ENCODE data around the gene CRABP2. TPM values are rescaled to one million over a fixed set of nuclear protein-coding genes. Genes with fewer than 3 reads are reported as not detected.
A peak's percentile ranks its signal among the peaks of the same experiment; 100 is the strongest.

The CRABP2 gene
- total RNA-seq, 2 experiments from 2014 or later, result 1.2 to 1.6 TPM

GRCh38 chr1:156692925-156693847 is 12.2 kb downstream of the CRABP2 start:
- Mint-ChIP-seq H3K4me1 (peaks cover 27% of the 10 kb centered on the region), H3K9me3 (no peaks in the 10 kb centered on the region), H3K4me3 (no peak overlapping the region), H3K27ac (no peak overlapping the region), H3K36me3 (no peaks in the 10 kb centered on the region), H3K27me3 (peaks cover 81% of the 10 kb centered on the region)
- DNase-seq, result no peak

DNA sequence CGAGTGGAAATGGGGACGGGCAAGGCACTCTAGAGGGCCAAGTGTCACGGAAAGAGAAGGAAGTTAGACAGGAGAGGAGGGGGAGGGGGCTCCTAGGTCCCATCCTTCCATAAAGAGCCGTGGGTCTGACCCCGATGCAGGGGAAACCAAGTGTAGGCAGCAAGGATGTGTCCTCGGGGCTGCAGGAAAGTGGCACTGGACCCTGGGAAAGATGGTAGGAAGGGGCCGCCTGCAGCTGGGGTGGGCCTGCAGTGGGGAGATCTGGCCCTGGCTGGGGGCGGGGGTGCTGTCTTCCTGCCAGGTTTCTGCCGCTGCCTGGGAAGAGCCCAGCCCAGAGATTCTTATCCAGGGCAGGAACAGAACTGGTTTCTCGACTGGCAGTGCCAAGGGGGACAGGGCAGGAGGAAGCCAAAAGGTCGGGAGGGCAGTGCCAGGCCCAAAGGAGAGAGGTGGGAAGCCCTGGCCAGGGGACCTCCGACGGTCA is 12.9 kb downstream of the CRABP2 start:
- no peak overlapping the region for H3K27ac Mint-ChIP-seq
- H3K4me3 Mint-ChIP-seq, result no peak overlapping the region
- H3K9me3 Mint-ChIP-seq, result no peaks in the 10 kb centered on the region
- H3K4me1 Mint-ChIP-seq, result peaks cover 27% of the 10 kb centered on the region
- no peaks in the 10 kb centered on the region for H3K36me3 Mint-ChIP-seq
- DNase-seq, result no peak
- peaks cover 79% of the 10 kb centered on the region for H3K27me3 Mint-ChIP-seq

- H3K9me3 Mint-ChIP-seq, result no peaks in the 10 kb centered on the region
- no peaks in the 10 kb centered on the region for H3K36me3 Mint-ChIP-seq
- H3K27ac Mint-ChIP-seq, result no peak overlapping the region
- H3K4me1 Mint-ChIP-seq, result peaks cover 27% of the 10 kb centered on the region
- H3K4me3 Mint-ChIP-seq, result no peak overlapping the region
- H3K27me3 Mint-ChIP-seq, result peaks cover 73% of the 10 kb centered on the region
- DNase-seq, result no peak
These were observed 13.5 kb downstream of the CRABP2 start for GRCh38 chr1:156691665-156692440.

GRCh38 chr1:156691191-156691590 is 14.2 kb downstream of the CRABP2 start:
- Mint-ChIP-seq H3K4me3 (no peak overlapping the region), H3K36me3 (no peaks in the 10 kb centered on the region), H3K27me3 (peaks cover 67% of the 10 kb centered on the region), H3K27ac (no peak overlapping the region), H3K9me3 (no peaks in the 10 kb centered on the region), H3K4me1 (peaks cover 27% of the 10 kb centered on the region)
- DNase-seq, result no peak

DNA sequence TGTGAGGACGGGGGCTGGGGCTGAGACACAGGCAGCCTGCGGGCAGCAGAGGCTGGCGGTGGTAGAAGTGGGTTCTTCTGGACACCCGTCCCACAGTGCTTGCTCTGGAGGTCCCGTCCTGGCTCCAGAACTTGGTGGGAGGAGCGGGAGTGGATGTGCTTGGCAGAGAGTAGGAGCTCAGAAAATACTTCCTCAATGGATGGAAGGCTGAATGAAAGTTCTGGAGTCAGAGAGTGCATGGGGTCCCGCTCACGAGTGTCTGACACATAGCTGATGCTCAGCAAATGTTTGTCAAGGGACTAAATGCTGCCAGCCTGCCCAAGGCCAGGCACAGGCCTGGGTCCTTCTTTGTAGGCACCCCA is 14.7 kb downstream of the CRABP2 start:
- no peak for DNase-seq
- Mint-ChIP-seq H3K4me1 (peaks cover 27% of the 10 kb centered on the region), H3K9me3 (no peaks in the 10 kb centered on the region), H3K27ac (no peak overlapping the region), H3K36me3 (no peaks in the 10 kb centered on the region), H3K4me3 (no peak overlapping the region), H3K27me3 (peaks cover 66% of the 10 kb centered on the region)

- DNase-seq, result no peak
- no peaks in the 10 kb centered on the region for H3K9me3 Mint-ChIP-seq
- no peaks in the 10 kb centered on the region for H3K36me3 Mint-ChIP-seq
- H3K27me3 Mint-ChIP-seq, result peaks cover 68% of the 10 kb centered on the region
- peaks cover 27% of the 10 kb centered on the region for H3K4me1 Mint-ChIP-seq
- H3K27ac Mint-ChIP-seq, result no peak overlapping the region
- H3K4me3 Mint-ChIP-seq, result no peak overlapping the region
These were observed 15.3 kb downstream of the CRABP2 start for GRCh38 chr1:156689953-156690674.

DNA sequence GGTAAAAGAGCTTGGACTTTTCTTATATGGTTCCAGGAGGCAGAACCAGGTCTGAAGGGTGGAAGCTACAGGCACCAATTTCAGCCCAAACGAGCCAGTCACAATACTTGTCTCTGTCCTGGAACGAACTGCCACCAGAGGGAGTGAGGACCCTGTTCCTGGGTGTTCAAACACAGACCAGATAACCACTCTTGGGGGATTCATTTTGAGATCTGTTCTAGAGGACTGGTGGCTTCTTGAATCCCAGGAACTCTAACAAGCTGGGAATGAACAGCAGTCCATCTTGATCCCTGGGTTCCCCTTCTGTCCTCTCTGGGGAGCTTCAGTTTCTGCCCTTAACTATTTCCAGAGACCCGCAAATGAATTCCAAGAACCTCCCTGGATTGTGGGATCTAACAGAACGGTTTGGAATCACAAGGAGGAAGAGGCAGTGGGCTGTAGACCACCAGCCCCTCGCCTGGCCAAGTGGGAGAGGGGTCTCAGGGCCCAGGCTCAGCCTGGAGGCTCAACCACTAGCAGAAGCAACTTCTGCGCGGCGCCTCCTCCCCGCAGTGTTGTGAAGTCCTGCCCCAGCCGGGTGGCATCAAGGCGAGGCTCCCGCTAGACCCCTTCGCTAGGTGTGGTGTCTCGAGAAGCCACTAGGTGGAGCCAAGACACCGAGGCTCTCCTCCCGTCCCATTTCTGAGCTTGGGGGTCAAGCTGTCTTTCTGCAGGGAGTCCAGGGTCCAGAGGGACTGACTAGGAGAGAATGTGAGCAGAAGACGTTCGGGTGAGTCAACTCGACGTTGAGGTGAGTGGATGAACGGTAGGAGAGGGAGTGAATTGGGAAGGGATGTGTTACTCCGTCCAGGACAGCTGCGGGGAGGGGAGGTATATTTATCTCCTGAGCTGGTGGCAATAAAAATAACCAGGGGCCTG is 16.1 kb downstream of the CRABP2 start:
- Mint-ChIP-seq H3K4me3 (no peak overlapping the region), H3K4me1 (peaks cover 31% of the 10 kb centered on the region), H3K27me3 (peaks cover 66% of the 10 kb centered on the region), H3K27ac (peak overlapping the region; percentile 69), H3K9me3 (no peaks in the 10 kb centered on the region), H3K36me3 (no peaks in the 10 kb centered on the region)
- peak; percentile 77 for DNase-seq

DNA sequence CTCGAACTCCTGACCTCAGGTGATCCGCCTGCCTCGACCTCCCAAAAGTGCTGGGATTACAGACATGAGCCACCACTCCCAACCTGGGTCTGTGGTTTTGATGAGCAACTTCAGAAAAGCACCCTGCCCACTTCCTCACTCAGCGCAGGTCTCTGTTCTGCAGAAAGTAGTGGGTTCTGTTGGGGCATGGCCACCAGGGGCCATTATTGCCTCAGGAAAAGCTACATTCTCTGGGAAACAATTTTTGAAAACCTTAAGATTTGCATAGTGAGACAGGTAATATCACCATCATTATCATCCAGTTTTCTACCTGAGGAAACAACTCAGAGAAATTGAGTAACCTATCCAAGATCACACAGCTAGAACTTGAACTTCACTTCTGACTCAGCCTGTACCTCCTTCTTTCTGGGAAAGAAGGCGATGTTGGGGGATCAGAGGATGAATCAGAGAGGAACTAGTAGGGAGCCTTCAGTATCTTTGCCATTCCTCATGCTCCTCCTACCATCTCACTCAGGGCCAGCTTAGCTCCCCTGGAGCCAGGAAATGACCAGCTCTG is 21.1 kb downstream of the CRABP2 start:
- H3K4me3 Mint-ChIP-seq, result no peak overlapping the region
- no peak overlapping the region for H3K27ac Mint-ChIP-seq
- DNase-seq, result no peak

DNA sequence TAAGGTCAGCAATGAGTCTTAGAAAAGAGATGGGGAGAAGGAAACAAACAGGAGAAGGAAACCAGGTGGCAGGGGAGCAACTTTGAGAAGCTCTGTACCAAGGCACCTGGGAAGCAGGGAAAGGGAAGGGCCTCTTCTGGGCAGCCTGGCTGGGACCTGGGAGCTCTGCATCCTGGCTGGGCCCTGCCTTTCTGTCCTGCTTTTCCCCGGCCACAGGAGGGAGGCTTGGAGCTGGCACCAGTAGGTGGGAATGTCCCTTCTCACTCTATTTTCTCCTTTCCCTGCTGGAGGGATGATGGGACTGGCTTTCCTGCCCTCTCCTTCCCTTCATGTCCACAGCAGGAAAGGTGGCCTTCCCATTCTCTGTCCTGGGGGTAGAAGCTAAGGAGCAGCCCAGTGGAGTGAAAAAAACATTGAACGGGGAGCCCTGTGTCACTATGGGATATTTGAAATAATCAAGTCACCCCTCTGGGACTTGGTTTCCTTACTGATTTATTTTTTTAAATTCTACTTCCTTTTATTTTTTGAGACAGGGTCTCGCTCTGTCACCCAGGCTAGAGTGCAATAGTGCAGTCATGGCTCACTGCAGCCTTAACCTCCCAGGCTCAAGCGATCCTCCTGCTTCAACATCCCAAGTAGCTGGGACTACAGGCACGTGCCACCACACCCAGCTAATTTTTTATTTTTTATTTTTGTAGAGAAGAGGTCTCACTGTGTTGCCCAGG is 23.1 kb downstream of the CRABP2 start:
- peaks cover 45% of the 10 kb centered on the region for H3K27me3 Mint-ChIP-seq
- no peaks in the 10 kb centered on the region for H3K9me3 Mint-ChIP-seq

More for the DNA sequence above, 21.1 kb downstream of the CRABP2 start:
- Mint-ChIP-seq H3K9me3 (no peaks in the 10 kb centered on the region), H3K4me1 (peaks cover 19% of the 10 kb centered on the region), H3K27me3 (peaks cover 41% of the 10 kb centered on the region), H3K36me3 (no peaks in the 10 kb centered on the region)

GRCh38 chr1:156681196-156681960 is 24.0 kb downstream of the CRABP2 start:
- no peak for DNase-seq
- H3K36me3 Mint-ChIP-seq, result no peaks in the 10 kb centered on the region
- H3K27me3 Mint-ChIP-seq, result peaks cover 51% of the 10 kb centered on the region
- H3K27ac Mint-ChIP-seq, result no peak overlapping the region
- no peaks in the 10 kb centered on the region for H3K9me3 Mint-ChIP-seq
- peaks cover 26% of the 10 kb centered on the region for H3K4me1 Mint-ChIP-seq
- H3K4me3 Mint-ChIP-seq, result no peak overlapping the region

More for the DNA sequence above, 23.1 kb downstream of the CRABP2 start:
- no peak for DNase-seq
- Mint-ChIP-seq H3K27ac (no peak overlapping the region), H3K36me3 (no peaks in the 10 kb centered on the region), H3K4me3 (no peak overlapping the region), H3K4me1 (peaks cover 26% of the 10 kb centered on the region)

DNA sequence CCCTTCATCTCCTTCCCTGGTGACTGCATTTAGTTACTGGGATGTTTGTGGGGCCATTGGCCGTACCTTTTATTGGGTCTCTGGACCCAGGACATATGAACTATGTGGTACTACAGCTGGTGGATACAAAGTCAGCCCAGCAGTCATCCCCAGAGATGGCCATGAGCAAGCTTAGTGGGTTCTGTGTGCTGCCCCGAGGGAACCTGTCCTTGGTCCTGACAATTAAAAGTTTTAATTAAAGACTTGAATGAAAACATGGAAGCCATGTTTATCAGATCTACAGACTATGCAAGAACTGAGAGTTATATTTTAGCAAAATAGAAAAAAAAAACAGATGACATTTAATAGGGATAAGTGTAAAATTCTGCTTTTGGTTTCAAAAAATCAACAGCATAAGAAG is 25.3 kb downstream of the CRABP2 start:
- Mint-ChIP-seq H3K27ac (no peak overlapping the region), H3K36me3 (no peaks in the 10 kb centered on the region), H3K27me3 (peaks cover 62% of the 10 kb centered on the region), H3K4me1 (peaks cover 26% of the 10 kb centered on the region), H3K4me3 (no peak overlapping the region), H3K9me3 (no peaks in the 10 kb centered on the region)
- no peak for DNase-seq

DNA sequence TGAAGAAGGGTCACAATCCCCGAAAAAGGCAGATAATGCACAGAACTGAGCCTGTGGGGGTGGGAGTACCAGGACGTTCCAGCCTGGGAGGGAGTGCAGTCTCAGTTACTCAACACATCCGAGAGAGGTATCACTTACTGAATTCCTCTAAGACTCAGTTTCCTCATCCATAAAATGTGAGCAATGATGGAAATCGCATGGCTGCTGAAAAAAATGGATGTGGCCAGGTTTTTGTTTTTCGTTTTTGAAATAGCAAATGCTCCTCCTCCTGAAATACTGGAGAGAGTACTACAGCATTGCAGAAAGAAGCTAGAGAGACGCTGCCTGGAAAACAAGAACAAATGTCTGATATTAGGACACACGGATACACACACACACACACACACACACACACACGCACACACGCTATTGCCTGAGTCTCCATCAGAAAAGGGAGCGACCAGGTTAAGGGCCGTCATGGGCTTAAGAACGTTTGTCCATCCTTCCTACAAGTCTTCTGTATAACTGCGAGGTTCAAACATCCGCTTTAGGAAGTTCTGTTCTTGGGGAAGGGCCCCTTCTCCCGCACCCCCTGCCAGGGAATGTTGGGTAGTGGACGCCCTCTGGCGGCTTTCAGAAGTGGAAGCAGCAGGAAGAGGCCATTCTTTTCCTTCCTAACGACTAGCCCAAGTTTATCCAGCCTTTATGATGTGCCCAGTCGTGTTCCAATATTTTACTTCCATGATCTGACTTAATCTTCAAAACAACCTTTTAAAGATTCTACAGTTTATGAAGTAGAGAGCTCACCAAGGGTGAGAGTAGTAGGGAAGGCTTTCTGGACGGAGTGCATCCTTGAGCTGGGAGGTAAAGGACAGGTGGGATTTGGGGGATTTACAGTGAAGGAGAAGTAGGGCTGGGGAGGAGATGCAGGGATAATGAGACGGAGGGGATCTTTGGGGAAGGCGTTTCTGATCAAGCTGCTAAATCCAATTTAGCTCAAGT is 27.5 kb downstream of the CRABP2 start:
- peak; percentile 29 for DNase-seq
- Mint-ChIP-seq H3K36me3 (no peaks in the 10 kb centered on the region), H3K27ac (no peak overlapping the region), H3K4me3 (no peak overlapping the region), H3K4me1 (peaks cover 12% of the 10 kb centered on the region), H3K27me3 (peaks cover 66% of the 10 kb centered on the region), H3K9me3 (no peaks in the 10 kb centered on the region)
